Activated CD4-positive, alpha-beta T cell treated with anti-CD3 and anti-CD28 coated beads, Interleukin-2, amount 10 ng/mL, durations not matched to agents 7 days and 5 days (primary cell): ENCODE results near the gene DLGAP4. TPM values are rescaled to one million over a fixed set of nuclear protein-coding genes. Genes with fewer than 3 reads are reported as not detected.
A peak's percentile ranks its signal among the peaks of the same experiment; 100 is the strongest.

Experiments
- CTCF ChIA-PET: fragments of 350-600 bp; sonication (Branson Sonifier 250); formaldehyde crosslinking; loops from one replicate; lab custom pipeline; 2021; ENCODE audit warnings: antibody characterized with exemption; lab: Charles Lee
- POLR2A ChIA-PET: fragments of 350-600 bp; sonication (Branson Sonifier 250); formaldehyde crosslinking; loops from one replicate; lab custom pipeline; 2021; ENCODE audit warnings: antibody characterized with exemption; lab: Charles Lee
- DNase-seq: peaks from one replicate; pipeline ENCODE4 v3.0.0-alpha.2; 2020
- H3K27ac Mint-ChIP-seq: one replicate; pipeline ENCODE4 v1.8.0; 2021; ENCODE audit warnings: mild to moderate bottlenecking, moderate library complexity, mixed read lengths
- H3K27me3 Mint-ChIP-seq: one replicate; pipeline ENCODE4 v1.8.0; 2021; ENCODE audit warnings: mixed read lengths
- H3K36me3 Mint-ChIP-seq: one replicate; pipeline ENCODE4 v1.8.0; 2021; ENCODE audit warnings: low read depth, mixed read lengths
- H3K4me1 Mint-ChIP-seq: one replicate; pipeline ENCODE4 v1.8.0; 2021; ENCODE audit warnings: mixed read lengths
- H3K4me3 Mint-ChIP-seq: one replicate; pipeline ENCODE4 v1.8.0; 2021; ENCODE audit warnings: mild to moderate bottlenecking, moderate library complexity, mixed read lengths
- H3K9me3 Mint-ChIP-seq: one replicate; pipeline ENCODE4 v1.8.0; 2021; ENCODE audit warnings: mixed read lengths
- total RNA-seq, 2 experiments: library from RNA; stranded (reverse); gene quantifications; one replicate each; pipeline ENCODE4 v1.2.3, GENCODE V29; 2021

The DLGAP4 gene
- total RNA-seq, 2 experiments from 2014 or later, result 26.2 to 29.5 TPM

DNA sequence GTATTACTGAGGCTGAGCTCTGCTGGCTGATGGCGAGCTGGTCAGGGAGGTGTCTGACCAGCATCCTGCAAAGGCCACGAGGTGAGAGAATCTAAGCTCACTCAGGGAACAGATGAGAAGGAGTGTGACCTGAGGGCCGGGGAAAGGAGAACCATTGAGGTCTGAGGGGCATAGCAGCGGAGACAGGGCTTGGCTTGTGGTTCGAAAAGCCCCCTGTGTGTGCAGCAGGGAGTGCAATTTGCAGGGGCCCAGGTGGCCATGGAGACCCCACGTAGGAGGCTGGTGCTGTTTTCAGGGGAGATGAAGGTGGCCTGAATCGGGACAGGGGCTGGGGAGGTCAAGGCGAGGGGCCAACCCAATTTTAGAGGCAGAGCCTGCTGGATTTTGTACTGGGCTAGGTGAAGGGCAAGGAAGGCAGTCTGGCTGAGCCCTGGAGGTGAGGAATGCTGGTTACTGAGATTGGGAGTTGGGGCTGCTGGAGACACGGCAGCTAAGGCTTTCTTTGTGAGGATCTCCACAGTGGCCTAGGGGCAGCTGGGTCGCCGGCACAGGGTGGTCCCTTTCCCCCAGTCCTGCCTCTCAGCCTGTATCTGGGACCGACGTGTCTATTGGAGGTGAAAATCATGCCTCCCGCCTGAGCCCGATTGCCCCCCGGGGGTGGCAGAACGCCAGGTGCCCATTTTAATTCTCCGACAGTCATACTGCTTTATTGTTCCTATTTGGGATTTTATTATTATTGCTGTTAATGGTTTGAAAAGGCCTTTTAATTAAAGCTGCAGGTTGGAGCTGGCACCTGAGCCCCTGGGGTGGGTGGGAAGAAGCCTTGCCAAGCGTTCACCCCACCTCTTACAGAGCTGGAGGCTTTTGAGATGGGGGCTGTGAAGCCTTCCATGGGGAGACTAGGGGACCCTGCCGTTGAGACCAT is 28.4 kb downstream of the DLGAP4 start:
- CTCF ChIA-PET, result no interaction called here

DNA sequence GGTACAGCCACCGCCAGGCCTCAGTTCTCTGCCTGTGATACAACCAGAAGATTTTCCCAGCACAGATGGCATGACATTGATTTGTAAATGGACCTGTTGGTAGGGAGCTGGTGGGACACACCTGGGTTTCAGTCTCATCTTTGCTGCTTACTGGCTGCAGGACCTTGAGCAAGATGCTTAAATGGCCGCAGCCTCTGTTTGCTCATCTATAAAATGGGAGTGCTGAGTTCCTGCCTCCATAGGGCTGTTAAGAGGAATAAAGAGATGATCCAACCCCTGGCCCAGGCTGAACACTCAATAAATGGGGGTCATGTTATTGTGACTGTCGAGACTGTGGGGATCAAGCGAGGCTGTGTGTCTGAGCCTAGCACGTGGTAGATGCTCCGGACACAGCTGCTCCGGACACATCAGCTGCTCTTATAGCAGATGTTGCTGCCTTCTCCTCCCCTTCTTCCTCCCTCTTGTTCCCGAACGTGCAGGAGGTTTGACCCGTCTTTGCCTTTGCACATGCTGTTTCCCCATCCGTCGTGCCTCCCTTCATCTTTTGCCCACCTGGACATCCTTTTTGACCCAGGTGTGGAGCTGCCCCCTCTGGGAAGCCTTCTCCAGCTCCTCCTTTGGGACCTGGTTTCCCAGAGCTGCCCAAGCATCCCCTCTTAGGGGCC is 29.2 kb downstream of the DLGAP4 start:
- Mint-ChIP-seq H3K4me3 (no peak overlapping the region), H3K9me3 (no peaks in the 10 kb centered on the region), H3K27ac (no peak overlapping the region), H3K27me3 (peaks cover 23% of the 10 kb centered on the region), H3K36me3 (no peaks in the 10 kb centered on the region), H3K4me1 (no peaks in the 10 kb centered on the region)
- CTCF ChIA-PET, result no interaction called here
- POLR2A ChIA-PET, result no interaction called here
- DNase-seq, result no peak

More for the DNA sequence above, 28.4 kb downstream of the DLGAP4 start:
- H3K36me3 Mint-ChIP-seq, result no peaks in the 10 kb centered on the region
- no peaks in the 10 kb centered on the region for H3K9me3 Mint-ChIP-seq
- no peak overlapping the region for H3K4me3 Mint-ChIP-seq
- peaks cover 23% of the 10 kb centered on the region for H3K27me3 Mint-ChIP-seq
- H3K4me1 Mint-ChIP-seq, result no peaks in the 10 kb centered on the region
- no peak overlapping the region for H3K27ac Mint-ChIP-seq
- POLR2A ChIA-PET, result no interaction called here
- DNase-seq, result no peak

DNA sequence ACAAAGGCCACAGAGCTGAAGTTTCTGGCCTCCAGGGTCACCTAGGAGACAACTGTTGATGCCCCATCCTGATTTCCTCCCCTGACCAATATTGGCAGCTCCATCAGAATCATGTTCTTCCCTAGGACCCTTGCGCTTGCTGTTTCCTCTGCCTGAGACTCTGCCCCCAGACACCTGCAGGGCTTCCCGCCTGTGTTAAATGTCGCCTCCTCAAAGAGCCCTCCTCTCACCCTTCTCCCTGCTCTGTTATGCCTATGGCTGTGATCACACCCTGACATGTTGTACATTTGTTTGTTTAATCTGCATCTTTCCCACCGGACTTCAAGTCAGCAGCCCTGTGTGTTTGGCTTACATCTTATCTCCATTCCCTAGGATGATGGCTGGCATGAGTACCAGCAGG is 30.1 kb downstream of the DLGAP4 start:
- Mint-ChIP-seq H3K4me3 (no peak overlapping the region), H3K4me1 (no peaks in the 10 kb centered on the region)
- CTCF ChIA-PET, result no interaction called here

DNA sequence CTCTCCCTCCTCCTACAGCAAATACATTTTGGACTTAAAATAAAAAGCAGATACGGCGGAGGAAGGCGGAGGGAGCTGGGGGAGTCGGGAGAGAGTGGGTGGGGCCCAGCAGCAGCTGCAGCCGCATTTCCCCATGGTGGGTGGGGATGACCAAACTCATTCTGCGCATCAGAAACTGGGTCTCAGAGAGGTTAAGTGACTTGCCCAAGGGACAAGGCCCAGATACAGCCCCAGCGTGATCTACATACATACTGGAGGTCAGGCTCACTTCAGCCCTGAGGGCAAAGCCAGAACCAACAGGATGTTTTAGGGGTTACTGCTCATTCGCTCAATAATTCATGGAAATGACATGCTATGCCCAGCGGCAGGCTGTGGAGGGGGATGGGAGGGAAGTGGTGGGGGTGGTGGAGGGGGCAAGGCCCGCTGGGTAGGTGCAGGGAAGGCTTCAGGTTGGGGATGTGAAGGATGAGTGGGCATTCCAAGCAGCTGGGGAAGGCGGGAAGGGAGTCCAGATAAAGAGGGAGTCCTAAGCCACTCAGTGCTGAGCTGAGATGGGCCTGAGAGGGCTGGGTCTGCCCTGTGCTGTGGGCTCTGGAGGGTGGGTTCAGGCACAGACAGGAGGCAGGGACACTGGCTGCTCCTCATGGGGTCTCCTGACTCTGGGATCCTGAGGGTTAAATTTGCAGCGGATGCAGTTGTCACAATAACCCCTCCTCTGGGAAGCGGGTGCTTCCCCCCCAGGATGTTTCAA is 31.0 kb downstream of the DLGAP4 start:
- no peak overlapping the region for H3K27ac Mint-ChIP-seq
- H3K27me3 Mint-ChIP-seq, result peaks cover 18% of the 10 kb centered on the region
- CTCF ChIA-PET, result no interaction called here
- no peaks in the 10 kb centered on the region for H3K36me3 Mint-ChIP-seq
- no peaks in the 10 kb centered on the region for H3K4me1 Mint-ChIP-seq
- H3K4me3 Mint-ChIP-seq, result no peak overlapping the region
- DNase-seq, result no peak
- POLR2A ChIA-PET, result no interaction called here
- H3K9me3 Mint-ChIP-seq, result no peaks in the 10 kb centered on the region

More for the DNA sequence above, 30.1 kb downstream of the DLGAP4 start:
- Mint-ChIP-seq H3K27me3 (peaks cover 23% of the 10 kb centered on the region), H3K36me3 (no peaks in the 10 kb centered on the region), H3K9me3 (no peaks in the 10 kb centered on the region), H3K27ac (no peak overlapping the region)
- no peak for DNase-seq
- POLR2A ChIA-PET, result no interaction called here

DNA sequence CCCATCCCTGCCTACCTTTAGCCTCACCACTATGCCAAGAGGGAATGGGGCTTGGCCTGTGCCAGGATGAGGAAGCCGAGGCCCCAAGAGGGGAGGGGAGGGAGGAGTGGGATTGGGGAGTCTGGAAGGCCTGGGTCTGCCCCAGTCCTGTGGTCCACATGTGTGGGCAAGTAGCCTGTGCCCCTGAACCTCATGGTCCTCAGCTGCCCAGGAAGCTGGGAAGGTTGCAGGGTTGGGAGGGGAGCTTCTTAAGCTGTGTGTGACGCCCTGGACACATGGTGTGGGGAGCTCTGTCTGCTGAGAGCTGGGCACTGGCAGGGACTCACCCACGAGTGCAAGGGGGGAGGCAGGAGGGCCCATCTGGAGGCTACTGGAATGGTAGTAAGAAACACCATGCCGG is 31.7 kb downstream of the DLGAP4 start:
- H3K27me3 Mint-ChIP-seq, result peaks cover 16% of the 10 kb centered on the region
- no peaks in the 10 kb centered on the region for H3K4me1 Mint-ChIP-seq
- no peaks in the 10 kb centered on the region for H3K9me3 Mint-ChIP-seq
- no peak overlapping the region for H3K4me3 Mint-ChIP-seq
- DNase-seq, result no peak
- no peaks in the 10 kb centered on the region for H3K36me3 Mint-ChIP-seq
- CTCF ChIA-PET, result no interaction called here
- POLR2A ChIA-PET, result no interaction called here
- no peak overlapping the region for H3K27ac Mint-ChIP-seq

DNA sequence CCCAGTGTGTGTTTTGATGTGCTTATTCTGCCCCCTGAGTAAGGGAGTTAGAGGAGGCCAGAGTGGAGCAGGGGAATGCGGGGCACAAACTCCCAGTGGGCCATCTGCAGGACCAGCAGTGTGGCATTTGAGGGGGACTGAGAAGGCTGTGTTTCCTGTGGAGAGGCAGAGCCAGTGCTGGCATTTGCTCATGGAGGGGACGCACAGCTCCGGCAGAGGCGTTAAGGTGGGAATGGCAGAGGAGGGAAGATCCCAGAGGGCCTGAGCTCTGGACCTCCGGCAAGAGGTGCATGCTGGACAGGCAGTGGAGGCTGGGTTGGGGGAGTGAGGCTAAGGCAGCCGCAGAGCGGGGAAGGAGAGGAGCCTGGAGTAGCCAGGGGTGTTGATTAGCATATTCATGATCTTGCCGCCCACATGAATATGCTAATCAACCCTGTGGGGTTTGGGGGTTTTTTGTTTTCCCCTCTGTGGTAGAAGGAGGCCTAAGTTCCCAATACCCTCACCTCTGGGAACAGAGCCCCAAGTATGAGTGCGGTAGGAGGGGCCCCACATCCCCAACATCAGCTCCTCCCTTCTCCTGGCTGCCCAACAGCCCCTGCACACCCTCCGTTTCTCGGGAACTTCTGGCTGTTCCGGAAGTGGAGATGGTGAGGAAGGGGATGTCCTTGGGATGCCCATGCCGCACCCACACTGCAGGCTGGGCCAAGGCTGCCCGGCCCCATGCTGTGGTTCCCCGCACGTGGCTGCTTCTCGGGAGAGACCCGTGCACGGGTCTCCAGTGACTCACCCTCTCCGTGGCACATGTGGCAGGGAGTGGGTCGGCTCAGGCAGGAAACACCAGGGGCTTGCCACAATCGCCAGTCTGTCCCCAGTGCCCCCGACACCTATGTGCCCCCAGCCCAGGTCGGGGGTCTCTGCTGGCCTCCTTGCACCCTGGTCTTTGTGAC is 33.8 kb downstream of the DLGAP4 start:
- no peaks in the 10 kb centered on the region for H3K4me1 Mint-ChIP-seq
- no peak overlapping the region for H3K27ac Mint-ChIP-seq
- ChIA-PET POLR2A (no interaction called here), CTCF (no interaction called here)
- no peak for DNase-seq
- no peaks in the 10 kb centered on the region for H3K9me3 Mint-ChIP-seq
- H3K27me3 Mint-ChIP-seq, result no peaks in the 10 kb centered on the region
- no peaks in the 10 kb centered on the region for H3K36me3 Mint-ChIP-seq
- no peak overlapping the region for H3K4me3 Mint-ChIP-seq

DNA sequence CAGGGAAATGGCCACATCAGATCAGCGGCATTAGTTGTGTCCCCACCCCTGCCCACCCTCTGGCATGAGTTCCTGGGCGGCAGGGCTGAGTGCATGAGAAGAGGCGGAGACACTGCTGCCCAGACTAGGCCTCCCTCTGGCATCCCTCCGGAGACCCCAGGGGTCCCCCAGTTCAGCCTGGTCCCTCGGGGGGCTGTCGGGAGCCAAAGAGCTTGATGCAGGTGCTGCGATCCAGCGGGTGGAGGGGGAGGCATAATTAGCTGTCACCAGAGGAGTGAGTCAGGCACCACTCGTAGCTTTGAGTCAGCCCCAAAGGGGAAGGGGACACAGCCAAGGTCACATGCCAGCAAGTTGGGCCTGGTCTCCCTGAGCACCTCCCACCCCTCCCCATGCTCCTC is 34.5 kb downstream of the DLGAP4 start:
- H3K27me3 Mint-ChIP-seq, result no peaks in the 10 kb centered on the region
- CTCF ChIA-PET, result no interaction called here
- POLR2A ChIA-PET, result no interaction called here
- no peak for DNase-seq
- no peak overlapping the region for H3K4me3 Mint-ChIP-seq
- H3K9me3 Mint-ChIP-seq, result no peaks in the 10 kb centered on the region
- no peaks in the 10 kb centered on the region for H3K4me1 Mint-ChIP-seq
- no peak overlapping the region for H3K27ac Mint-ChIP-seq
- H3K36me3 Mint-ChIP-seq, result no peaks in the 10 kb centered on the region

DNA sequence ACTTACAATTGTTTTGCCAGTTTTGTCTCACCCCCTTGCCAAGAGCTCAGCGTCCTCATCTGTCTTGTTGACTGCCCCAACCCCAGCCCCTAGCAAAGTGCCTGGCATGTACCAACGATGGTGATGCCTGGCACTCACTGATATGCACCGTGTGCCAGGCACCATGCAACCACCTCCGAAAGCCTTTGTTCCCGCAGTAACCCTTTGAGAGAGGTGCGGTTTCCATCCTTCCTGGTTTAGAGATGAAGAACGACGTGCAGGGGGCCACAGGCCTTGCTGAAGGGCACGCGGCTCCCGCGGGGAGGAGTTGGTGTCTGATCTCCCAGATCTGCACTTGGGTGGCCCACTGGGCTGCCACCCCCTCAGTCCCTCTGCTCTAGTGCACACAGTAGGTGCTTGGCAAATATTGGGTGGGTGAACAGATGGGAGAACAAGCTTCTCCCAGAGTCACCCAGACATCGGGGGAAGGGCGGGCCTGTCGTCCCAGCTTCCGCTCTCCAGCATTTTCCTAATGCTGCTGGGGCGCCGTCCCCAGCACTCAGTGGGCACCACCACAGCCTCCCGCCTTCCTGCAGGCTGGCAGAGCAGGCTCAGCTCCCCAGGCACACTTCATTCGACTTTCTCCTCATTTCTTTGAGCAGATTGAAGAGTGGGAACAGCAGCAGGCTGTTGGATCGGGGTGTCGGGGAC is 35.3 kb downstream of the DLGAP4 start:
- Mint-ChIP-seq H3K27me3 (no peaks in the 10 kb centered on the region), H3K4me1 (no peaks in the 10 kb centered on the region), H3K9me3 (no peaks in the 10 kb centered on the region)

DNA sequence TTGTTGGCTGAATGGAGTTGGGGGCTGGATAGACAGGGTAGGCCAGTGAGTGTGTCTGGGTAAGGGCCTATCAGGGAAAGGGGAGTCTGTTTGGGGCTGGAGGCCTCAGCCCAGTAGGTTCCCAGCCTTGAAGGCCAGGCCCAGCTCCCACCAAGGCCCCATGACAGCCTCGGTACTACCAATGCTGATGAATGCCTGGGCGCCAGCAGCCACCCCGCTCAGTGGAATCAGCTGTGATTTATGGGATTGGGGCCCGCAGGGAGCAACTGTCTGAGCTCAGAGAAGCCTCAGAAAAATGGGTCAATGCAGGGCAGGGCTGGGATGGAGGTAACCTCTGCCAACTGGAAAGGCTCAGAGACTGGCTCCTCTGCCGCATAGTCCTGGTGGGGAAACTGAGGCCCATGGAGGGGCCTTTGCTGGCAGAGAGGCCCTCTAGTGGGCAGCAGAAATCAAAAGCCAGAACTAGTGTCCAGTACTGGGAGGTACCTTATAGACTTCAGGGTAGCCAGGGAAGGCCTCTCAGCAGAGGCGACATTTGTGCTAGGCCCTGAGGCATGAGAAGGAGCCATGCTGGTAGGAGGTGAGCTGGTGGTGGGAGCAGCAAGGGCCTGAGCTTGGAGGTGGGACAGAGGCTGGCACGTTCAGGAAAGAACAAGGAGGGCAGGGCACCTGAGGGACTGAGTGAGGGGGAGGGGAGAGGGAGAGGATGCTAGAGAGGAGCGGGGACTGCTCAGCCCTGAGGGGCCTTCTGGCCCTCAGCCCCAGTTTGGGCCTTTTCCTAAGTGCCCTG is 36.4 kb downstream of the DLGAP4 start:
- ChIA-PET POLR2A (no interaction called here), CTCF (no interaction called here)
- Mint-ChIP-seq H3K4me1 (no peaks in the 10 kb centered on the region), H3K36me3 (no peaks in the 10 kb centered on the region), H3K27me3 (no peaks in the 10 kb centered on the region), H3K27ac (no peak overlapping the region), H3K4me3 (no peak overlapping the region), H3K9me3 (no peaks in the 10 kb centered on the region)
- no peak for DNase-seq

More for the DNA sequence above, 35.3 kb downstream of the DLGAP4 start:
- ChIA-PET CTCF (no interaction called here), POLR2A (no interaction called here)
- Mint-ChIP-seq H3K36me3 (no peaks in the 10 kb centered on the region), H3K27ac (no peak overlapping the region), H3K4me3 (no peak overlapping the region)
- DNase-seq, result no peak

DNA sequence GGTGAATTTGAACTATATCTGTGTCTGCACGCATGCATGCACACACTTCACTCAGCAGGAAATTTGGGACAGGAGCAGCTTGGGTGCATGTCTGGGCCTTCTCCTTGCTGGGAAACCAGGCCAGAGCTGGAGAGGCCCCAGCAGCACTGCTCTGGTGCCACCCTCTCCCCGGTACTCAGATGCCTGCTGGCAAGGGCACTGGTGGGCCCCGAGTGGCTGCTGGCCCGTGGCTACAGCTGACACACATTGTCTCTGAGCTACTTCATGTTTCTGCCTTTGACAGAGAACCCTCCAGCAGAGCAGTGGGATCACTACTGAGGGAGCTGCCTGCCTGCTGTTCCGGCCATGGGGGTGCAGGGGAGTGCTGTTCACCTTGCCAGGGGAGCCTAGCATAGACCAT is 37.5 kb downstream of the DLGAP4 start:
- no peaks in the 10 kb centered on the region for H3K4me1 Mint-ChIP-seq
- DNase-seq, result no peak
- H3K27ac Mint-ChIP-seq, result no peak overlapping the region
- no peaks in the 10 kb centered on the region for H3K9me3 Mint-ChIP-seq
- H3K36me3 Mint-ChIP-seq, result no peaks in the 10 kb centered on the region
- no peak overlapping the region for H3K4me3 Mint-ChIP-seq
- no peaks in the 10 kb centered on the region for H3K27me3 Mint-ChIP-seq
- ChIA-PET POLR2A (no interaction called here), CTCF (no interaction called here)

DNA sequence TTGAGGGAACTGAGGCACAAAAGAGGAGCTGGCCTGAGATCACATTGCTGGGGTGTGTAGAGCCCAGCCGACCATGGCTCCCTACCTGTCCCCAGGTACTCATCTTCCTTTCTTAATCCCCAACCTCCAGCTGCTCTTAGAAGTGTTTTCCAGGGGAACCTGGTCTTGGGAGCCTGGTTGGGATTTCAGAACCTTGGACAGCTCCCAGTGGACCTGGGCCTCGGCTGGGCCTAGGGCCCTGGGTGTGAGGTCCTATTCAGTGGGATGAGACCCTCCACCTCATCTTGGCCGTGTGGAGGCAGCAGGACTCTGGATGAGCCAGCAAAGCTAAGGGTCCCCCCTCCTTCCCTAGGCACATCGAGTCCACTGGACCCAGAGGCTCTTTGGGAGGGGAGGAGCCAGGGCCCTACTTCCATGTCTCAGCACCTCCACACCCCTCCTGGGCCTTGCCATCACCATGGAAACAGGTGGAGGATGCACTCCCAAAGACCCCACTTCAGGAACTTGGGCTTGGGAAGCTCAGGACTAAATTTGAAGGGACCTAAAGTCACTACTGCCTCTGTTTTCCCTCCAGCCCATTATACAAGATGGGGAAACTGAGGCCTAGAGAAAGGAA is 38.5 kb downstream of the DLGAP4 start:
- Mint-ChIP-seq H3K36me3 (no peaks in the 10 kb centered on the region), H3K27ac (no peak overlapping the region), H3K9me3 (no peaks in the 10 kb centered on the region), H3K4me3 (no peak overlapping the region), H3K4me1 (no peaks in the 10 kb centered on the region), H3K27me3 (no peaks in the 10 kb centered on the region)
- DNase-seq, result peak; percentile 49
- ChIA-PET POLR2A (no interaction called here), CTCF (no interaction called here)
